HG02610 (cell line): ENCODE results near the gene INTS6.

Experiments used
- ATAC-seq: cut with Tn5 transposase; IDR thresholded peaks from one replicate; pipeline ENCODE4 v1.9.1; 2021; ENCODE audit warnings: mild to moderate bottlenecking, moderate library complexity; ENCODE audit not compliant: unreplicated experiment

Gene INTS6

GRCh38 chr13:51324714-51325420, 128.0 kb downstream of the INTS6 start:
- no peak for ATAC-seq

GRCh38 chr13:51323824-51324511, 128.9 kb downstream of the INTS6 start:
- no peak for ATAC-seq

GRCh38 chr13:51322826-51323225, 130.0 kb downstream of the INTS6 start:
- no peak for ATAC-seq

GRCh38 chr13:51321836-51322235, 131.0 kb downstream of the INTS6 start:
- no peak for ATAC-seq

- ATAC-seq, result no peak
Measured at GRCh38 chr13:51318876-51319275, 134.0 kb downstream of the INTS6 start.

GRCh38 chr13:51318015-51318414, 134.8 kb downstream of the INTS6 start:
- ATAC-seq, result no peak

- ATAC-seq, result no peak
Measured at GRCh38 chr13:51317262-51317661, 135.6 kb downstream of the INTS6 start.

- no peak for ATAC-seq
Measured at GRCh38 chr13:51313619-51314018, 139.2 kb downstream of the INTS6 start.

GRCh38 chr13:51311957-51312520, 140.8 kb downstream of the INTS6 start:
- no peak for ATAC-seq
